ENCODE results near the gene ZBED1. TPM values are rescaled to one million over a fixed set of nuclear protein-coding genes. Genes with fewer than 3 reads are reported as not detected.
"Not testable (repeated sequence)": the region's sequence is repeated elsewhere in the genome, so short reads cannot be mapped to it uniquely, and the experiment has no call there.

Gene ZBED1
- total and polyA plus RNA-seq, 9 of the 15 experiments (the other 6 are each of a cell fraction or from before 2014, with no cell fraction given) = 0.61 to 27.6 (median 13.9) TPM

DNA sequence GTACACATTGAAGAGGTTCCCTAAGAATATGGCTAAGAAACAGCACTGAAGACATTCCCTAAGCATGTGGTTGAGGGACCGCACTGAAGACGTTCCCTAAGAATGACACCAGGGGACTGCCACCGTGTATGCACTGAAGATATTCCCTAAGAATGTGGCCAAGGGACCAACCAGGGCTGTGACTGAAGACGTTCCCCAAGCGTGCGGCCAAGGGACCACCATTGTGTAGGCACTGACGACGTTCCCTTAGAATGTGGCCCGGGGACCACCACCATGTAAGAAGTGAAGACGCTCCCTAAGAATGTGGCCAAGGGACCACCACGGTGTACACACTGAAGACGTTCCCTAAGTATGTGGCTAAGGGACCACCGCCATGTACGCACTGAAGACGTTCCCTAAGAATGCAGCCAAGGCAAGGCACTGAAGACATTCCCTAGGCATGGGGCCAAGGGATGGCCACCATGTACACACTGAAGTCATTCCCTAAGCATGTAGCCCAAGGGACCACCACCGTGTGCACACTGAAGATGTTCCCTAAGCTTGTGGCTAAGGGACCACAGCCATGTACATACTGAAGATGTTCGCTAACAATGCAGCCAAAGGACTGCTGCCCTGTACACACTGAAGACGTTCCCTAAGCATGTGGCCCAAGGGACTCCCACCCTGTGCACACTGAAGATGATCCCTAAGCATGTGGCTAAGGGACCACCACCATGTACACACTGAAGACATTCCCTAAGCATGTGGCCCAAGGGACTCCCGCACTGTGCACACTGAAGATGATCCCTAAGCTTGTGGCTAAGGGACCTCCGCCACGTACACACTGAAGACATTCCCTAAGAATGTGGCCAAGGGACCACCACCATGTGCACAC, 22.0 kb downstream of the ZBED1 start:
- WGBS (ENCODE audit: insufficient coverage, low coverage, missing lambda C conversion rate) = 68% methylated on average over 17 of the region's 21 CpGs
- CTCF ChIA-PET (ENCODE audit: low intra/inter-chr PET ratio) = no interaction called here

DNA sequence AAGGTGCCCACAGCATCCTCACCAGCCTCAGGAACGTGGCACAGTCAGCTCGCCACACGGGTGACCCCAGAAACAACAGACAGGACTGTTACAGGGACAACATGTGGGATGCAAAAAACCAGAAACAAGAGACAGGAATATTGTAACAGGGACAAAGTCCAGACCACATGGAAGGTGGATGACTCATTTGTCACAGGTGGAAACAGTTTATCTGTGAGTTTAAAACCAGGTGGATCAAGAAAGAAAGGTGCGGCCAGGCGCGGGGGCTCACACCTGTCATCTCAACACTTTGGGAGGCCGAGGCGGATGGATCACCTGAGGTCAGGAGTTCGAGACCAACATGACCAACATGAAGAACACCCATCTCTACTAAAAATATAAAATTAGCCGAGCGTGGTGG, 23.5 kb downstream of the ZBED1 start:
- H3K9me3 ChIP-seq (replicated peaks; ENCODE audit: control insufficient read depth, insufficient read depth, low read depth, low read length); FAIRE-seq; H2AFZ ChIP-seq (ENCODE audit: low read depth, low read length); intact Hi-C loops (cut with micrococcal nuclease); H3K27me3 ChIP-seq (ENCODE audit: control insufficient read depth in 2 of 2, insufficient read depth in 2 of 2, low read length in 2 of 2); H3K27ac ChIP-seq (ENCODE audit: extremely low read depth, low read depth, low read length); H3K9ac ChIP-seq (ENCODE audit: insufficient read depth in 1 of 2, low read depth in 2 of 2, low read length in 2 of 2); H3K9me1 ChIP-seq (ENCODE audit: control insufficient read depth, insufficient read depth, low read length); POLR2A ChIA-PET; DNase-seq (ENCODE audit: extremely low read depth in 1 of 4, low spot score in 3 of 4); H4K20me1 ChIP-seq (replicated peaks; ENCODE audit: control insufficient read depth, insufficient read depth, low read length); ATAC-seq; CTCF ChIA-PET (ENCODE audit: low intra/inter-chr PET ratio); H3K4me2 ChIP-seq (ENCODE audit: insufficient read depth, low read length); H3K4me3 ChIP-seq; BruUV-seq (replicated peaks); H3K36me3 ChIP-seq (ENCODE audit: control insufficient read depth, insufficient read depth, low read length): not testable (repeated sequence)
- in situ Hi-C loops (cut with MboI) = loop anchor here (5.0 kb wide), 1 partner anchor 110 kb away; no protein-coding TSS in a partner anchor
- Histone ChIP-seq H3K4me1 (replicated peaks in 1 of 2; ENCODE audit: control insufficient read depth in 2 of 2, insufficient read depth in 2 of 2, low read length in 2 of 2) (peaks cover 0 to 13% of the 10 kb centered on the region in 2 experiments; a peak in 2 of 5 replicates), H3K79me2 (ENCODE audit: control insufficient read depth, insufficient read depth, low read length) (peaks cover 14% of the 10 kb centered on the region)
- WGBS (ENCODE audit: insufficient coverage, low coverage, missing lambda C conversion rate) = 94% methylated on average over 7 of the region's 11 CpGs

More for the DNA sequence above, 22.0 kb downstream of the ZBED1 start:
- H3K4me3 ChIP-seq = no peak overlapping the region
- H3K9me1 ChIP-seq (ENCODE audit: control insufficient read depth, insufficient read depth, low read length) = no peaks in the 10 kb centered on the region
- intact Hi-C loops (cut with micrococcal nuclease) (no loop called here), in situ Hi-C loops (cut with MboI) (loop anchor here (5.0 kb wide), 1 partner anchor 109 kb away; no protein-coding TSS in a partner anchor)
- no peak overlapping the region for H2AFZ ChIP-seq (ENCODE audit: low read depth, low read length)
- peaks cover 0 to 13% of the 10 kb centered on the region in 2 experiments; a peak in 2 of 5 replicates for H3K4me1 ChIP-seq (replicated peaks in 1 of 2; ENCODE audit: control insufficient read depth in 2 of 2, insufficient read depth in 2 of 2, low read length in 2 of 2)
- no peaks in the 10 kb centered on the region for H3K36me3 ChIP-seq (ENCODE audit: control insufficient read depth, insufficient read depth, low read length)
- DNase-seq (ENCODE audit: extremely low read depth in 1 of 4, low spot score in 3 of 4) = no peak
- no peak overlapping the region for H3K27ac ChIP-seq (ENCODE audit: extremely low read depth, low read depth, low read length)
- no peak overlapping the region for H3K9ac ChIP-seq (ENCODE audit: insufficient read depth in 1 of 2, low read depth in 2 of 2, low read length in 2 of 2)
- H4K20me1 ChIP-seq (replicated peaks; ENCODE audit: control insufficient read depth, insufficient read depth, low read length) = no peaks in the 10 kb centered on the region
- peaks cover 14% of the 10 kb centered on the region for H3K79me2 ChIP-seq (ENCODE audit: control insufficient read depth, insufficient read depth, low read length)
- BruUV-seq (replicated peaks) = no TSS peak
- no peaks in the 10 kb centered on the region for H3K27me3 ChIP-seq (ENCODE audit: control insufficient read depth in 2 of 2, insufficient read depth in 2 of 2, low read length in 2 of 2)
- H3K9me3 ChIP-seq (replicated peaks; ENCODE audit: control insufficient read depth, insufficient read depth, low read depth, low read length) = no peaks in the 10 kb centered on the region
- TF ChIP-seq RHOXF2B (CRISPR knock-in tag; conservative IDR thresholded peaks at IDR 0.05) (no peak), NEUROD1 (IDR thresholded peaks at IDR 0.05; ENCODE audit: borderline replicate concordance, low read depth, low read length, partially characterized antibody) (peak; percentile 21), RNF2 (IDR thresholded peaks at IDR 0.05) (peak; percentile 20; the same call in 1 of the 2 replicates), NFIC (IDR thresholded peaks at IDR 0.05) (peak; percentile 69), CBX3 (IDR thresholded peaks at IDR 0.05; ENCODE audit: borderline replicate concordance in 1 of 2, low read length in 2 of 2) (0 out of 3 replicates have a peak, but pooled peaks of 1 of the 2 experiments have one; percentile 13), NCOA2 (IDR thresholded peaks at IDR 0.05; ENCODE audit: partially characterized antibody in 2 of 2) (peak in 1 of 2 experiments; percentile 96), BDP1 (IDR thresholded peaks at IDR 0.05; ENCODE audit: insufficient read depth, insufficient read length) (no peak), RBM17 (IDR thresholded peaks at IDR 0.05; ENCODE audit: borderline replicate concordance, low read depth, low read length) (no peak)
- TF ChIP-seq, protein P1, sequence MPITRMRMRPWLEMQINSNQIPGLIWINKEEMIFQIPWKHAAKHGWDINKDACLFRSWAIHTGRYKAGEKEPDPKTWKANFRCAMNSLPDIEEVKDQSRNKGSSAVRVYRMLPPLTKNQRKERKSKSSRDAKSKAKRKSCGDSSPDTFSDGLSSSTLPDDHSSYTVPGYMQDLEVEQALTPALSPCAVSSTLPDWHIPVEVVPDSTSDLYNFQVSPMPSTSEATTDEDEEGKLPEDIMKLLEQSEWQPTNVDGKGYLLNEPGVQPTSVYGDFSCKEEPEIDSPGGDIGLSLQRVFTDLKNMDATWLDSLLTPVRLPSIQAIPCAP (CRISPR knock-in tag; IDR thresholded peaks at IDR 0.05; ENCODE audit: borderline replicate concordance) = no peak
- POLR2A ChIA-PET = no interaction called here
- no peak for ATAC-seq
- no peak for FAIRE-seq
- H3K4me2 ChIP-seq (ENCODE audit: insufficient read depth, low read length) = no peak overlapping the region
